GM12878 (cell line): Measurements from ENCODE around the gene SDCCAG8. TPM values are rescaled to one million over a fixed set of nuclear protein-coding genes. Genes with fewer than 3 reads are reported as not detected.

Experiments
- NR2C1 ChIP-seq: fragments of 450-650 bp; IDR thresholded peaks from 2 replicates; pipeline ENCODE4 v1.6.1; 2017; ENCODE audit warnings: antibody characterized with exemption, mild to moderate bottlenecking, moderate library complexity
- PML ChIP-seq: IDR thresholded peaks from 2 replicates; pipeline ENCODE4 v1.6.1; 2012; ENCODE audit warnings: low read length, inconsistent platforms
- ZBTB4 ChIP-seq: fragments of 450-650 bp; formaldehyde crosslinking; IDR thresholded peaks from 2 replicates; pipeline ENCODE4 v1.4.0; 2022; ENCODE audit warnings: mild to moderate bottlenecking, moderate library complexity
- ZNF592 ChIP-seq: fragments of 450-650 bp; IDR thresholded peaks from 2 replicates; pipeline ENCODE4 v1.6.1; 2017; ENCODE audit warnings: mild to moderate bottlenecking, moderate library complexity
- ZNF622 ChIP-seq: fragments of 450-650 bp; IDR thresholded peaks from 2 replicates; pipeline ENCODE4 v1.6.1; 2017; ENCODE audit warnings: mild to moderate bottlenecking, inconsistent platforms
- polyA plus RNA-seq, 11 experiments: library from polyadenylated mRNA; depleted of rRNA in 4 of 11; unstranded in 6 of 11; stranded (reverse) in 5 of 11; fragments of >200 nt; fragmentation: Nextera tagmentation in 4 of 11; fragmentation: Illumina TruSeq in 1 of 11; extraction: Ambion mirVana in 4 of 11; extraction: Trizol in 1 of 11; gene quantifications; 1 replicate in 1 of 11; 2 replicates in 10 of 11; pipeline versions ENCODE4 v1.2.1 to v1.2.3, GENCODE V29; 2011 to 2016; ENCODE audit warnings: inconsistent platforms in 2 of 11, missing spikeins in 2 of 11, low read depth in 1 of 11
- total RNA-seq, 4 experiments: library from RNA; depleted of rRNA in 3 of 4; stranded (reverse); fragments of >200 nt in 3 of 4; fragmentation: Illumina TruSeq in 1 of 4; extraction: Trizol in 1 of 4; gene quantifications; 2 replicates each; pipeline versions ENCODE4 v1.2.1 to v1.2.3, GENCODE V29; 2013 to 2021

SDCCAG8 gene
- total and polyA plus RNA-seq, 10 of the 15 experiments (the other 5 are each of a cell fraction or from before 2014, with no cell fraction given), result 15.0 to 25.6 (median 20.6) TPM

GRCh38 chr1:243244432-243244841 lies 11.4 kb upstream of the SDCCAG8 start (continued):
- TF ChIP-seq ZNF592, result no peak
- no peak for TF ChIP-seq NR2C1
- TF ChIP-seq PML, result no peak
- no peak for TF ChIP-seq ZNF622
- no peak for TF ChIP-seq ZBTB4 (CRISPR knock-in tag)
